ENCODE data around the gene TMEM178B. TPM values are rescaled to one million over a fixed set of nuclear protein-coding genes. Genes with fewer than 3 reads are reported as not detected.

Gene TMEM178B
- total RNA-seq, 4 donors from 2014 or later, result under 0.01 to 0.94 (median 0.35) TPM

- TF ChIP-seq, protein P1, sequence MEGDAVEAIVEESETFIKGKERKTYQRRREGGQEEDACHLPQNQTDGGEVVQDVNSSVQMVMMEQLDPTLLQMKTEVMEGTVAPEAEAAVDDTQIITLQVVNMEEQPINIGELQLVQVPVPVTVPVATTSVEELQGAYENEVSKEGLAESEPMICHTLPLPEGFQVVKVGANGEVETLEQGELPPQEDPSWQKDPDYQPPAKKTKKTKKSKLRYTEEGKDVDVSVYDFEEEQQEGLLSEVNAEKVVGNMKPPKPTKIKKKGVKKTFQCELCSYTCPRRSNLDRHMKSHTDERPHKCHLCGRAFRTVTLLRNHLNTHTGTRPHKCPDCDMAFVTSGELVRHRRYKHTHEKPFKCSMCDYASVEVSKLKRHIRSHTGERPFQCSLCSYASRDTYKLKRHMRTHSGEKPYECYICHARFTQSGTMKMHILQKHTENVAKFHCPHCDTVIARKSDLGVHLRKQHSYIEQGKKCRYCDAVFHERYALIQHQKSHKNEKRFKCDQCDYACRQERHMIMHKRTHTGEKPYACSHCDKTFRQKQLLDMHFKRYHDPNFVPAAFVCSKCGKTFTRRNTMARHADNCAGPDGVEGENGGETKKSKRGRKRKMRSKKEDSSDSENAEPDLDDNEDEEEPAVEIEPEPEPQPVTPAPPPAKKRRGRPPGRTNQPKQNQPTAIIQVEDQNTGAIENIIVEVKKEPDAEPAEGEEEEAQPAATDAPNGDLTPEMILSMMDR (IDR thresholded peaks at IDR 0.05; ENCODE audit: low read depth), result no peak
These were observed 77.9 kb downstream of the TMEM178B start for GRCh38 chr7:141151746-141152145.

DNA sequence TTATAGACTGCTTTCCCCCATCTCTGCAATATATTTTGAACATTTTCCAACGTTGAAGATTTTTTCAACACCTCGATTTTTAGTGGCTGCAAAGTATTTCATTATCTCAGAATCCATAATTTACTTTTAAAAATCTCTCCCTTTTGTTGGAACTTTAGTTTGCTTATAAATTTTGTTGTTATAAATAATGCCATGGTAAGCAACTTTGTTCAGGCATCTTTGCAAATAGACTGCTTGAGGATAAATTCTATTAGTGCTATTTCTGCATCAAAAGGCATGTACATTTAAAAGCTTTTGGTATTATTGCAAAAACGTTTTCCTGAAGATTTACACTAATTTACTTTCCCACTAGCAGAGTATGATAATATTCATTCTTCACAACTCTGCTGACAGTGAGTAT lies 79.4 kb downstream of the TMEM178B start:
- TF ChIP-seq, protein P1 (IDR thresholded peaks at IDR 0.05; ENCODE audit: low read depth), result no peak

- TF ChIP-seq, protein P1 (IDR thresholded peaks at IDR 0.05; ENCODE audit: low read depth), result no peak
These were observed 80.4 kb downstream of the TMEM178B start for GRCh38 chr7:141154131-141154732.

GRCh38 chr7:141156407-141156806 lies 82.5 kb downstream of the TMEM178B start:
- TF ChIP-seq, protein P1 (IDR thresholded peaks at IDR 0.05; ENCODE audit: low read depth), result no peak

DNA sequence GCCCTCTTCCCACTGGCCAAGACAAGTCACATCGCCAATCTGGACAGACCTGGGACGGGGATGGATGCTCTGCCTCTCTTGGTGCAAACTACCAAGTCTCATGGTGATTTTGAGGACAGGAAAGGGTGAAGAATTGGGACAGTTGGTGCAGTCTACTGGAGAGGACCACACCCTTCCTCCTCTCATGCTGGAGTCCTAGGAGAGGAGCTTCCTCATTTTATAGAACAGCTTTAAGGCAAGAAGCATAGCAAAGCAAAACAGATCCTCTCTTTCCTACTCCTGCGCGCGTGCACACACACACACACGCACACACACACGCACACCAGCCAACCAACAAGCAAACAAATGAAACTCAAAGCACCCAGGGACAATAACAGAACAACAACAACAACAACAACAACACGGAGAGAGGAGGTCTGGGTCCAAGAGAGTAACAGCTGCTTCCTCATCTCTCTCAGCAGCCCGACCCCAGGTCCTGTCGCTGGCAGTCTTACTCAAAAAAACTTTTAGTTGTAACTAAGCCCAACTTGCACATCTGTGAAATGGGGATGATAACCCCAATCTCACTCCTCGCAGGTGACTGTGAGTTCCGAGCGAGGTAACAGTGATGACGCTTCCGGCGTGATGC lies 83.4 kb downstream of the TMEM178B start:
- TF ChIP-seq, protein P1 (IDR thresholded peaks at IDR 0.05; ENCODE audit: low read depth), result no peak

GRCh38 chr7:141158561-141158960 lies 84.7 kb downstream of the TMEM178B start:
- TF ChIP-seq, protein P1 (IDR thresholded peaks at IDR 0.05; ENCODE audit: low read depth), result no peak

- TF ChIP-seq, protein P1 (IDR thresholded peaks at IDR 0.05; ENCODE audit: low read depth), result no peak
These were observed 86.5 kb downstream of the TMEM178B start for GRCh38 chr7:141160246-141160860.

Measured in subcutaneous adipose tissue (tissue), 4 donors.